ENCODE results near the gene TNXB.
"Not testable (repeated sequence)": the region's sequence is repeated elsewhere in the genome, so short reads cannot be mapped to it uniquely, and the experiment has no call there.

TNXB gene

GRCh38 chr6:32060966-32061655, 48.0 kb downstream of the TNXB start:
- no peak for DNase-seq (ENCODE audit: low read depth)

GRCh38 chr6:32058511-32058963, 50.6 kb downstream of the TNXB start:
- no peak for DNase-seq (ENCODE audit: low read depth)

DNA sequence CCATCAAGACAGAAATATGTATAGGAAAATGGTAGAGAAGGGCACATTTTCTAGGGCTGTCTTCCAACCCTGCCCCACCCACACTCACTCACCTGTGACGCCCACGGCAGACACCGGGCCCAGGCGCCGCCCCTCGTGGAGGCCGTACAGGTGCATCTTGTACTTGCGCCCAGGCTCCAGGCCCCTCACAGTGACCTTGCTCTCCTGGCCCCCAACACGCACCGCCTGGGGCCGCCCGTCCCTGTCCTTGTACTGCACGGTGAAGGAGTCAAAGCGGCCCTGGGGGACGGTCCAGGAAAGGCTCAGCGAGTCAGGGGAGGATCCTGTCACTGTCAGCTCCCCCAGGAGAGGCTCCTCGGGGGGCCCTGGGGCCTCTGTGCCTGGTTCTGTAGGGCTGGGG, 51.2 kb downstream of the TNXB start:
- no peak for DNase-seq (ENCODE audit: low read depth)

DNA sequence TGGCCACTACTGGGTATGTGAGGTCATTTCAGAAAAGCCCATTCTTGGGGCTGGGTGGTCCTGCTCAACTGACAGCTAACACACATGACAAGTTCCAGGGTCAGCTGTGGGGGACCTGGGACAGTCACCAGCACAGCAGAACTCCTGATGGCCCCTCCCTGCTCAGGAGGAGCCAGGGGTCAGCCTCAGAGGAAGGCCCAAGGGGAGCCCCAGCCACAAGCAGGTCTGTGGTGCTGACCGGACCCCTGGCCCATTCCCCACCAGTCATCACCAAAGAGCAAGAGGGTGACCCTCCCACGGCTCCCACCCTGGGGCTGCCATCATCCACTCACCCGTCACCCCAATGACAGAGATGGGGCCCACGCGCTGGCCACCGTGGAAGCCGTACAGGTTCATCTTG, 52.9 kb downstream of the TNXB start:
- no peak for DNase-seq (ENCODE audit: low read depth)

DNA sequence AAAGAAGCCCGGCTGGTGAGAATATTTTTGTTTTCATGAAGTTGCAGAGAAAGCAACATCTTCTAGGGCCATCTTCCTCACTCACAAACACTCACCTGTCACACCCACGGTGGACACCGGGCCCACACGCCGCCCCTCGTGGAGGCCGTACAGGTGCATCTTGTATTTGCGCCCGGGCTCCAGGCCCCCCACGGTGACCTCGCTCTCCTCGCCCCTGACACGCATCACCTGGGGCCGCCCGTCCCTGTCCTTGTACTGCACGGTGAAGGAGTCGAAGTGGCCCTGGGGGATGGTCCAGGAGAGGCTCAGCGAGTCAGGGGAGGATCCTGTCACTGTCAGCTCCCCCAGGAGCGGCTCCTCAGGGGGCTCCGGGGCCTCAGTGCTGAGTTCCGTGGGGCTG, 53.4 kb downstream of the TNXB start:
- not testable (repeated sequence) for DNase-seq (ENCODE audit: low read depth)

GRCh38 chr6:32053314-32053713, 55.8 kb downstream of the TNXB start:
- DNase-seq (ENCODE audit: low read depth) = not testable (repeated sequence)

DNA sequence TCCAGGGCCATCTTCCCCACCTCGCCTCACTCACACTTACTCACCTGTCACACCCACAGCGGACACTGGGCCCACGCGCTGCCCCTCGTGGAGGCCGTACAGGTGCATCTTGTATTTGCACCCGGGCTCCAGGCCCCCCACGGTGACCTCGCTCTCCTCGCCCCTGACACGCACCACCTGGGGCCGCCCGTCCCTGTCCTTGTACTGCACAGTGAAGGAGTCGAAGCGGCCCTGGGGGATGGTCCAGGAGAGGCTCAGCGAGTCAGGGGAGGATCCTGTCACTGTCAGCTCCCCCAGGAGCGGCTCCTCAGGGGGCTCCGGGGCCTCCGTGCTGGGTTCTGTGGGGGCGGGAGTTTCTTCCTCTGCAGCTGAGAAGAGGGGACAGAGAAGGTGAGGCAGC, 56.5 kb downstream of the TNXB start:
- DNase-seq (ENCODE audit: low read depth) = not testable (repeated sequence)

- no peak for DNase-seq (ENCODE audit: low read depth)
Observed at GRCh38 chr6:32050562-32050961, 58.6 kb downstream of the TNXB start.

- DNase-seq (ENCODE audit: low read depth) = not testable (repeated sequence)
Observed at GRCh38 chr6:32049736-32050135, 59.4 kb downstream of the TNXB start.

GRCh38 chr6:32049149-32049548, 60.0 kb downstream of the TNXB start:
- not testable (repeated sequence) for DNase-seq (ENCODE audit: low read depth)

DNA sequence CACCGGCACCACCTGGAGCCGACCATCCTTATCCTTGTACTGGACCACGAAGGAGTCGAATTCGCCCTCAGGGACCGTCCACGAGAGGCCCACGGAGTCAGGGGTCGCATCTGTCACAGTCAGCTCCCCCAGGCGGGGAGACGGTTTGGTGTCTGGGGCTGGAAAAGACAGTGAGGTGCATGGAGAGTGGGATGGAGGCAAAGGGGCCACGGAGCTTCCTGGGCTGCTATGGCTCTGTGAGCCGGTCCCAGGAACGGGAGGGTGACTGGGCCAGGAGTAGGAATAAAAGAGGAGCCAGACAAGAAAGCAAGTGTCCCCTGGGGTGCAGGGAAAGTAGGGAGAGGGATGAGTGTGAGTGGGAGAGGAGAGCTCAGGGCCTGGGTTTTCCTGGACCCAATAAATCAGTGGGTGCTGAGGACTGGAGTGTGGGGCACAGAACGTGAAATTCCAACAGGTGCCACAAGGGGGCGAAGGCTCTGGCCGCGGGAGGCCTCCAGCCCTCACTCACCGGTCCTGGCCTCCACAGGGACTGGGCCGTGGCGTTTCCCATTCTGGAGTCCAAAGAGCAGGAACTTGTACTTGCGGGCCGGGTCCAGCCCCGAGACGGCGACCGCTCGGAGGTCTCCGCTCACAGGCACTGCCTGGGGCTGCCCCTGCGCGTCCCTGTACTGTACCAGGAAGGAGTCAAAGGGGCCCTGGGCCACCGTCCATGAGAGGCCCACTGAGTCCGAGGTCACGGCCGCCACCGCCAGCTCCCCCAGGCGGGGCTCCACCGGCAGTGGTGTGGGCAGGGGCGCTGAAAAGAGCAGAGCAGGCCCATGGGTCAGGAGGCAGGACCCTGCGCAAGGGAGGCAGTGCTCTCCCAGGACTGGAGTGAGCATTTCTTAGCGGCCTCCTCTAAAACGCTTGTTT, 61.0 kb downstream of the TNXB start:
- peak; percentile 64 for DNase-seq (ENCODE audit: low read depth)

DNA sequence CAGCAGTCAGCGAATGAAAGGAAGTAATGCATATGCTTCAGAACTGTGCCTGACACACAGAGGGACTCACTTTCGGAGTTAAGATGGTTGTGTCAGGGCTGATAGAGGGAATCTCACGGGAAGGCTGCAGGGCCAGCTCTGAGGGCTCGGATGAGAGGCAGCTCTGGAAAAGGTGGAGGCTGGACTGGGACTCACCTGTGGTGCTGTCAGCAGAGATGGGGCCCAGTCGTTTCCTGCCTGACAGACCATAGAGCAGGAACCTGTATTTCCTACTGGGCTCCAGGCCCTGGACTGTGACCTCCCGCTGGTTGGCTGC, 61.6 kb downstream of the TNXB start:
- no peak for DNase-seq (ENCODE audit: low read depth)

- DNase-seq (ENCODE audit: low read depth) = no peak
Observed at GRCh38 chr6:32047084-32047478, 62.1 kb downstream of the TNXB start.

DNA sequence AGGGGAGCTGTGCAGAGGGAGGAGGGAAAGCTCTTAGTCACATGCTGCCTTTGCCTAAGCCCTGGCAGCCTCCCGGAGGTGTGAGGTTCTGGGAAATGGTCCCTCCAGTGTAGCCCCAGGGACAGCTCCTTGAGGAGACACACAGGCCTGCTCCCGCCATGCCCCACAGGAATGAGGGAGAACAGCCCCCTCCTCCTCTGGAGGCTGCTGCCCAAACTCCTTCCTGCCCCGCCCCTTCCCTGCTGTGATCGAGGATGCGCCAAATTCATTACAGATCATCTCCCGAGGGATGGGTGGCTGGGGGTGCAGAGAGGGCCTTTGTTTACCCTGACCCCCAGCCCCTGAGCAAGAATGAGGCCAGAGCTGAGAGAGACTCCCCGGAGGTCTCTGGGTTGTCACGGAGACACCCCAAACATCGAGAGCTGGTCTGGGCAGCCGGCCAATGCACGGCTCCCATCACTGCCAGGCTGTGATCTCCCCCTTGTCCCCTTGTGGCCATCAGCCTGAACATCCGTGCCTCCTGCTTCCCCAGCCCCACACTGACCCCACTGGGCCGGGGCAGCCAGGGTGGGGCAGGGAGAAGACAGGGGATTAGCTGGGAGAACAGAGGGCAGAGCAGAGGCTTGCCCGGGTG, 62.6 kb downstream of the TNXB start:
- DNase-seq (ENCODE audit: low read depth) = no peak

GRCh38 chr6:32045811-32046449, 63.2 kb downstream of the TNXB start:
- no peak for DNase-seq (ENCODE audit: low read depth)

GRCh38 chr6:32044916-32045315, 64.2 kb downstream of the TNXB start:
- not testable (repeated sequence) for DNase-seq (ENCODE audit: low read depth)

DNA sequence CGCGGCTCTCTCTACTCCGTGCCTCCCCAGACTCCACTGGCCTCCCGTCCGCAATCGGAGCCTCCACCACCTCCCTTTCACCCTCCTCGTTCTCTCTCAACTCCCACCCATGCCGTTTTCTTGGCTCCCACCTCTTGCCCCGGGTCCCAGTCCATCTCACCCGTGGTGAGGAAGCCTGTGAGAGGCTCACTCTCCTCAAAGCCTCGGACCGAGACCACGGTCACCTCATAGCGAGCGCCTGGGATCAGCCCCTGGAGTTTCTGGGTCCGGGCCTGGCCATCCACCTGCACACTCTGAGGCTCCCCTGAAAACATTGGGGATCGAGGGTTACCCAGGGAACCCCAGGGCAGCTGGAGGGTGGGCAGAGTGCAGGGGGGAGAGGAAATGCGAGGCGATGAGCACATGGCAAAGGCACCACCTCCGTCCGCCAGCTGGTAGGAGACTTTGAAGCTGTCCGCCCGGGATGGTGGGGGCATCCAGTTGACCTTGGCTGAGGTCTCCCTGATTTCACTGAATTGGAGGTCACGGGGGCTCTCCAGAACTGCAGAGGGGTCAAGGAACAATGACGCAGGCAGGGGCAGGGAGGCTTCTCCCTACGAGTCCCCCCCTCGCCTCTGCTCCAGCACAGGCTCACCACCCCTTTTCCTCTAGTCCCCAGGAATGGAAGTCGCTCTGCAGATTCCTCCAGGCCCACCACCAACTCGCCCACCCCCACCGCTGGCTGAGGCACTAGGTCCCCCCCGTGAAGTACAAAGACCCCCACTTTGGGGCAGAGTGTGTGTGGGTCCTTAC, 65.4 kb downstream of the TNXB start:
- not testable (repeated sequence) for DNase-seq (ENCODE audit: low read depth)

- not testable (repeated sequence) for DNase-seq (ENCODE audit: low read depth)
Observed at GRCh38 chr6:32042276-32042675, 66.9 kb downstream of the TNXB start.

GRCh38 chr6:32041385-32041784, 67.8 kb downstream of the TNXB start:
- DNase-seq (ENCODE audit: low read depth) = not testable (repeated sequence)

- DNase-seq (ENCODE audit: low read depth) = not testable (repeated sequence)
Observed at GRCh38 chr6:32041050-32041321, 68.2 kb downstream of the TNXB start.

GRCh38 chr6:32040299-32041049, 68.7 kb downstream of the TNXB start:
- not testable (repeated sequence) for DNase-seq (ENCODE audit: low read depth)

Data from stimulated activated CD8-positive, alpha-beta memory T cell treated with anti-CD3 and anti-CD28 coated beads, Interleukin-15, amount 100 ng/mL, for 24 hours (primary cell).